ENCODE data around the gene EXTL2.

DNA sequence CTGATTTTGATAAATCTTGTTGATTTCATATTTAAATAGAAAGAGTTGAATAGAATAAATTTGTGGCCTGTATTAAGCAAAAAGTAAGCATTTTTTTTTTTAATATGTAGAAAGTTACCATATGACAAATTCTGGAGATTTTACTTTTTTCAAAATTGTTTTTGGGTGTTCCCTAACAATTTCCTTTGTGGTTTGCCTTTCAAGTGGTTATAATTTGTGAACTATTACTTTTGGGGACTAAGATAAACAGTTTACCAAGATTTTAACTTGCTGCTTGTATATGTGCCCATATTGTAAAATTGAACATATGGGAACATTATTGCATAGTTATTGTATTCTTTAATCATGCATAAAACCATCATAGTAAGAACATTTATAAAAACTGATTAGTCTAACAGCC, 35.9 kb upstream of the EXTL2 start:
- TF ChIP-seq POLR2A (IDR thresholded peaks at IDR 0.05; ENCODE audit: low read depth, low read length) (no peak), POLR2AphosphoS5 (IDR thresholded peaks at IDR 0.05; ENCODE audit: low read depth, low read length) (no peak)
